ENCODE data around the gene SCN5A.

- TF ChIP-seq CTCF (conservative IDR thresholded peaks at IDR 0.05), result no peak
- no peak for TF ChIP-seq EZH2 (IDR thresholded peaks at IDR 0.05; ENCODE audit: low read depth)
Measured at GRCh38 chr3:38636881-38637280, 12.6 kb downstream of the SCN5A start.

All from PC-9 (cell line).